ENCODE data around the gene CSTF2T. TPM values are rescaled to one million over a fixed set of nuclear protein-coding genes. Genes with fewer than 3 reads are reported as not detected.

The CSTF2T gene
- total RNA-seq, 4 donors from 2014 or later = 24.1 to 29.3 (median 28.1) TPM

- Histone ChIP-seq H3K4me1 (peaks cover 0 to 44% (median 20%) of the 10 kb centered on the region in 3 donors), H3K27me3 (no peaks in the 10 kb centered on the region), H3K4me3 (no peak overlapping the region), H3K9me3 (no peaks in the 10 kb centered on the region), H3K27ac (peak overlapping the region; percentile 84 to 98 (median 84)), H3K36me3 (no peaks in the 10 kb centered on the region)
- ATAC-seq = no peak
- WGBS, 2 donors (ENCODE audit: low coverage in 1 of 2) = no CpG with 5 or more reads among the region's 2 CpGs
- no peak for TF ChIP-seq POLR2A (IDR thresholded peaks at IDR 0.05)
- TF ChIP-seq CTCF (IDR thresholded peaks at IDR 0.05) = no peak
- no peak for TF ChIP-seq EP300 (IDR thresholded peaks at IDR 0.05)
- no peak for TF ChIP-seq POLR2AphosphoS5 (IDR thresholded peaks at IDR 0.05)
Observed at GRCh38 chr10:51708609-51709008, 9.2 kb upstream of the CSTF2T start.

- no peak for ATAC-seq
- no peaks in the 10 kb centered on the region for H3K27me3 ChIP-seq
- no peaks in the 10 kb centered on the region for H3K9me3 ChIP-seq
- peak overlapping the region; percentile 84 to 98 (median 84) for H3K27ac ChIP-seq
- no peaks in the 10 kb centered on the region for H3K36me3 ChIP-seq
- peaks cover 0 to 44% (median 20%) of the 10 kb centered on the region in 3 donors for H3K4me1 ChIP-seq
- no peak overlapping the region for H3K4me3 ChIP-seq
- TF ChIP-seq POLR2A (IDR thresholded peaks at IDR 0.05) (no peak), CTCF (IDR thresholded peaks at IDR 0.05) (no peak), EP300 (IDR thresholded peaks at IDR 0.05) (no peak), POLR2AphosphoS5 (IDR thresholded peaks at IDR 0.05) (no peak)
- 62 to 71% methylated on average over 4 to 5 of the region's 5 CpGs for WGBS, 2 donors (ENCODE audit: low coverage in 1 of 2)
Observed at GRCh38 chr10:51707821-51708424, 8.5 kb upstream of the CSTF2T start.

GRCh38 chr10:51707392-51707791, 8.0 kb upstream of the CSTF2T start:
- ATAC-seq = peak; percentile 72
- Histone ChIP-seq H3K36me3 (no peaks in the 10 kb centered on the region), H3K4me1 (peaks cover 0 to 44% (median 20%) of the 10 kb centered on the region in 3 donors), H3K27ac (peak overlapping the region; percentile 84 to 98 (median 84)), H3K27me3 (no peaks in the 10 kb centered on the region), H3K4me3 (no peak overlapping the region), H3K9me3 (no peaks in the 10 kb centered on the region)
- TF ChIP-seq POLR2A (IDR thresholded peaks at IDR 0.05) = no peak
- TF ChIP-seq POLR2AphosphoS5 (IDR thresholded peaks at IDR 0.05) = peak; percentile 63
- WGBS, 2 donors (ENCODE audit: low coverage in 1 of 2) = 37 to 51% methylated on average over 5 to 6 of the region's 6 CpGs

- H3K4me1 ChIP-seq = peaks cover 0 to 44% (median 20%) of the 10 kb centered on the region in 3 donors
- TF ChIP-seq POLR2AphosphoS5 (IDR thresholded peaks at IDR 0.05) = peak; percentile 91
- TF ChIP-seq POLR2A (IDR thresholded peaks at IDR 0.05) = no peak
- TF ChIP-seq EP300 (IDR thresholded peaks at IDR 0.05) = no peak
- TF ChIP-seq CTCF (IDR thresholded peaks at IDR 0.05) = no peak
- peak overlapping the region; percentile 84 to 98 (median 84) for H3K27ac ChIP-seq
- no peaks in the 10 kb centered on the region for H3K9me3 ChIP-seq
- H3K4me3 ChIP-seq = no peak overlapping the region
- no peaks in the 10 kb centered on the region for H3K36me3 ChIP-seq
- 23 to 35% methylated on average over 2 to 3 of the region's 3 CpGs for WGBS, 2 donors (ENCODE audit: low coverage in 1 of 2)
- no peaks in the 10 kb centered on the region for H3K27me3 ChIP-seq
- peak; percentile 87 for ATAC-seq
Observed at GRCh38 chr10:51706225-51706624, 6.8 kb upstream of the CSTF2T start.

- peaks cover 0 to 46% (median 20%) of the 10 kb centered on the region in 3 donors for H3K4me1 ChIP-seq
- ATAC-seq = peak; percentile 54
- 30 to 53% methylated on average over 3 of the region's 3 CpGs for whole genome bisulfite sequencing, 2 donors (ENCODE audit: low coverage in 1 of 2)
- no peak overlapping the region for H3K4me3 ChIP-seq
- no peaks in the 10 kb centered on the region for H3K27me3 ChIP-seq
- TF ChIP-seq CTCF (IDR thresholded peaks at IDR 0.05) (peak in 1 of 4 experiments; percentile 3), POLR2AphosphoS5 (IDR thresholded peaks at IDR 0.05) (no peak), POLR2A (IDR thresholded peaks at IDR 0.05) (no peak)
- H3K27ac ChIP-seq = peak overlapping the region; percentile 40 to 98 (median 84)
- H3K9me3 ChIP-seq = no peaks in the 10 kb centered on the region
- no peaks in the 10 kb centered on the region for H3K36me3 ChIP-seq
Observed at GRCh38 chr10:51705774-51706173, 6.4 kb upstream of the CSTF2T start.
